Thoracic aorta (tissue), 2 donors: ENCODE results near the gene GPC5. TPM values are rescaled to one million over a fixed set of nuclear protein-coding genes. Genes with fewer than 3 reads are reported as not detected.

Experiments used
- ATAC-seq: fragments of 150-250 bp; one replicate; pipeline ENCODE4 v1.8.0; 2017; ENCODE audit warnings: low read depth; ENCODE audit not compliant: insufficient number of reproducible peaks, low FRiP score
- DNase-seq: peaks from one replicate; pipeline ENCODE4 v3.0.0-alpha.2; 2020; ENCODE audit warnings: low spot score
- H3K27ac ChIP-seq, 2 donors: fragments of 200-600 bp; sonication (generic); 1 replicate in 1 of 2; 2 replicates in 1 of 2; pipeline ENCODE4 v1.5.1; 2016; ENCODE audit warnings: mild to moderate bottlenecking in 2 of 2, moderate library complexity in 2 of 2
- H3K27me3 ChIP-seq: fragments of 200-600 bp; sonication (generic); replicated peaks from 2 replicates; pipeline ENCODE4 v1.6.0; 2016; ENCODE audit warnings: mild to moderate bottlenecking; ENCODE audit not compliant: insufficient read depth
- H3K36me3 ChIP-seq: fragments of 200-600 bp; sonication (generic); one replicate; pipeline ENCODE4 v1.5.1; 2016
- H3K4me1 ChIP-seq, 2 donors: fragments of 200-600 bp; sonication (generic); 1 replicate in 1 of 2; 2 replicates in 1 of 2; pipeline versions ENCODE4 v1.5.1 to v1.6.0; 2016; ENCODE audit warnings: low read depth in 2 of 2, mild to moderate bottlenecking in 1 of 2; ENCODE audit not compliant: control insufficient read depth in 1 of 2
- H3K4me3 ChIP-seq: fragments of 200-600 bp; sonication (generic); 2 replicates; pipeline ENCODE4 v1.5.1; 2016; ENCODE audit warnings: mild to moderate bottlenecking
- H3K9me3 ChIP-seq: fragments of 200-600 bp; sonication (generic); 2 replicates; pipeline ENCODE4 v1.5.1; 2016
- CTCF ChIP-seq: fragments of 200-600 bp; sonication (generic); IDR thresholded peaks from one replicate; pipeline ENCODE4 v1.5.1; 2019; ENCODE audit warnings: antibody characterized with exemption
- total RNA-seq, 2 donors: library from RNA; depleted of rRNA; stranded (reverse); fragments of >200 nt; gene quantifications; one replicate each; pipeline versions ENCODE4 v1.1.0 to v1.2.3, GENCODE V29; 2016

GPC5 gene
- total RNA-seq, 2 donors from 2014 or later = 3.3 TPM; not detected in 1

GRCh38 chr13:91601807-91602206 is 203.4 kb downstream of the GPC5 start:
- ATAC-seq (no peak), DNase-seq (no peak)
- Histone ChIP-seq H3K4me3 (no peak overlapping the region), H3K36me3 (no peaks in the 10 kb centered on the region), H3K4me1 (no peaks in the 10 kb centered on the region), H3K27me3 (no peaks in the 10 kb centered on the region), H3K9me3 (no peaks in the 10 kb centered on the region), H3K27ac (no peak overlapping the region)
- TF ChIP-seq CTCF = no peak

GRCh38 chr13:91609353-91609752 is 210.9 kb downstream of the GPC5 start:
- DNase-seq = no peak
- ATAC-seq = no peak
- TF ChIP-seq CTCF = no peak
- no peaks in the 10 kb centered on the region for H3K36me3 ChIP-seq
- no peaks in the 10 kb centered on the region for H3K4me1 ChIP-seq
- H3K27ac ChIP-seq = no peak overlapping the region
- H3K9me3 ChIP-seq = no peaks in the 10 kb centered on the region
- H3K27me3 ChIP-seq = no peaks in the 10 kb centered on the region
- no peak overlapping the region for H3K4me3 ChIP-seq

GRCh38 chr13:91618315-91618714 is 219.9 kb downstream of the GPC5 start:
- no peak overlapping the region for H3K27ac ChIP-seq
- no peak for ATAC-seq
- DNase-seq = no peak
- H3K4me1 ChIP-seq = no peaks in the 10 kb centered on the region
- H3K9me3 ChIP-seq = no peaks in the 10 kb centered on the region
- H3K27me3 ChIP-seq = no peaks in the 10 kb centered on the region
- no peaks in the 10 kb centered on the region for H3K36me3 ChIP-seq
- H3K4me3 ChIP-seq = no peak overlapping the region
- no peak for TF ChIP-seq CTCF

- no peak for ATAC-seq
- Histone ChIP-seq H3K27ac (no peak overlapping the region), H3K27me3 (no peaks in the 10 kb centered on the region), H3K4me1 (no peaks in the 10 kb centered on the region), H3K9me3 (no peaks in the 10 kb centered on the region), H3K36me3 (no peaks in the 10 kb centered on the region), H3K4me3 (no peak overlapping the region)
- DNase-seq = no peak
- no peak for TF ChIP-seq CTCF
Measured at GRCh38 chr13:91620670-91621141, 222.3 kb downstream of the GPC5 start.

GRCh38 chr13:91621161-91621560 is 222.7 kb downstream of the GPC5 start:
- no peak for TF ChIP-seq CTCF
- Histone ChIP-seq H3K27me3 (no peaks in the 10 kb centered on the region), H3K27ac (no peak overlapping the region), H3K9me3 (no peaks in the 10 kb centered on the region), H3K4me1 (no peaks in the 10 kb centered on the region), H3K4me3 (no peak overlapping the region), H3K36me3 (no peaks in the 10 kb centered on the region)
- DNase-seq = no peak
- ATAC-seq = no peak
